ENCODE results near the gene WFDC10B. TPM values are rescaled to one million over a fixed set of nuclear protein-coding genes. Genes with fewer than 3 reads are reported as not detected.
"Not testable (repeated sequence)": the region's sequence is repeated elsewhere in the genome, so short reads cannot be mapped to it uniquely, and the experiment has no call there.

WFDC10B gene
- total RNA-seq, 1 experiment from 2014 or later, result not detected

GRCh38 chr20:45670139-45670538, 34.7 kb downstream of the WFDC10B start, which contains the start of gene WFDC11:
WFDC11 (minus strand) TSS chr20:45670239; CDS start chr20:45650600, 19,639 bp downstream.
- no peaks in the 10 kb centered on the region for H3K23me2 ChIP-seq (ENCODE audit: insufficient read length, low read depth, low read length, poor library complexity, severe bottlenecking)
- peaks cover 0 to 2% of the 10 kb centered on the region in 2 experiments; a peak in 1 of 4 replicates for H3K4me1 Mint-ChIP-seq
- peaks cover 3% of the 10 kb centered on the region; the same call in 1 of the 2 replicates for H3K4me1 ChIP-seq (ENCODE audit: insufficient read depth, low read length)
- no peak within 1 kb of the TSS for H2BK15ac ChIP-seq (ENCODE audit: low read depth, low read length)
- WGBS (ENCODE audit: extremely low coverage, insufficient read length, low lambda C conversion rate), result no CpG with 5 or more reads among the region's 1 CpG
- H4K8ac ChIP-seq (replicated peaks; ENCODE audit: insufficient read length, low read depth, low read length), result no peak within 1 kb of the TSS
- H3K27ac Mint-ChIP-seq, result no peak within 1 kb of the TSS
- no peak within 1 kb of the TSS for H3K14ac ChIP-seq (ENCODE audit: insufficient read depth, low read length)
- H3K9me3 ChIP-seq (ENCODE audit: control insufficient read depth, low read depth, low read length), result no peaks in the 10 kb centered on the region
- H3K4ac ChIP-seq (ENCODE audit: low read depth, low read length), result no peak within 1 kb of the TSS
- H4K20me1 ChIP-seq (ENCODE audit: control insufficient read depth, insufficient read depth, insufficient read length), result no peaks in the 10 kb centered on the region
- H3K27me3 Mint-ChIP-seq (ENCODE audit: low read depth), result no peaks in the 10 kb centered on the region; the same call in none of the 2 replicates
- no peak within 1 kb of the TSS for H3K4me3 Mint-ChIP-seq
- H3K4me2 ChIP-seq (ENCODE audit: insufficient read depth, insufficient read length, low read length), result no peak within 1 kb of the TSS
- H4K5ac ChIP-seq (ENCODE audit: insufficient read length, low read depth, low read length), result no peak within 1 kb of the TSS
- no peak within 1 kb of the TSS for H2BK20ac ChIP-seq (ENCODE audit: low read depth, low read length, poor library complexity, severe bottlenecking)
- H2AK5ac ChIP-seq (ENCODE audit: insufficient read length, low read length), result no peak within 1 kb of the TSS
- peaks cover 3 to 5% of the 10 kb centered on the region in 2 experiments; a peak in 4 of 5 replicates for H3K9me3 Mint-ChIP-seq
- no peak within 1 kb of the TSS for H3K56ac ChIP-seq (ENCODE audit: insufficient read length, low read depth, low read length)
- H2AFZ ChIP-seq (ENCODE audit: low read length), result no peak within 1 kb of the TSS
- no peak within 1 kb of the TSS for H3K27ac ChIP-seq (ENCODE audit: insufficient read length, low read depth, low read length)
- H3K79me2 ChIP-seq (ENCODE audit: insufficient read depth, low read length), result no peaks in the 10 kb centered on the region
- H3K79me1 ChIP-seq (ENCODE audit: insufficient read depth, low read depth, low read length, poor library complexity, severe bottlenecking), result no peaks in the 10 kb centered on the region
- TF ChIP-seq CTCF (conservative IDR thresholded peaks at IDR 0.05), result no peak
- H4K91ac ChIP-seq (ENCODE audit: insufficient read length, low read depth, low read length), result no peak within 1 kb of the TSS
- peaks cover 0 to 3% (median 0%) of the 10 kb centered on the region in 3 experiments; a peak in 2 of 7 replicates for H3K36me3 Mint-ChIP-seq (ENCODE audit: insufficient read depth in 1 of 3, low read depth in 3 of 3)
- H3K23ac ChIP-seq (ENCODE audit: insufficient read length, low read depth, low read length), result no peak within 1 kb of the TSS
- DNase-seq, result no peak
- H3K27me3 ChIP-seq (ENCODE audit: insufficient read depth, low read length), result no peaks in the 10 kb centered on the region
- no peak within 1 kb of the TSS for H2BK12ac ChIP-seq (ENCODE audit: insufficient read length, low read depth, low read length)
- H3K18ac ChIP-seq (ENCODE audit: insufficient read length, low read depth, low read length), result no peak within 1 kb of the TSS
- no peak within 1 kb of the TSS for H2BK120ac ChIP-seq (ENCODE audit: low read depth, low read length, poor library complexity, severe bottlenecking)
- no peak within 1 kb of the TSS for H3K9ac ChIP-seq (ENCODE audit: extremely low read depth, insufficient read length, low read length)
- H3T11ph ChIP-seq (ENCODE audit: low read length), result no peak within 1 kb of the TSS
- H2BK5ac ChIP-seq (ENCODE audit: insufficient read length, low read length), result no peak within 1 kb of the TSS

GRCh38 chr20:45657038-45657437, 47.8 kb downstream of the WFDC10B start:
- H3K27me3 Mint-ChIP-seq (ENCODE audit: low read depth); H3K23ac ChIP-seq (ENCODE audit: insufficient read length, low read depth, low read length); H3K79me1 ChIP-seq (ENCODE audit: insufficient read depth, low read depth, low read length, poor library complexity, severe bottlenecking); H3K4ac ChIP-seq (ENCODE audit: low read depth, low read length); H3K4me2 ChIP-seq (ENCODE audit: insufficient read depth, insufficient read length, low read length); H3K9ac ChIP-seq (ENCODE audit: extremely low read depth, insufficient read length, low read length); H4K5ac ChIP-seq (ENCODE audit: insufficient read length, low read depth, low read length); H2BK12ac ChIP-seq (ENCODE audit: insufficient read length, low read depth, low read length); H4K20me1 ChIP-seq (ENCODE audit: control insufficient read depth, insufficient read depth, insufficient read length); H3K27me3 ChIP-seq (ENCODE audit: insufficient read depth, low read length); H3K18ac ChIP-seq (ENCODE audit: insufficient read length, low read depth, low read length); H3K56ac ChIP-seq (ENCODE audit: insufficient read length, low read depth, low read length); H3K4me3 Mint-ChIP-seq; H2BK15ac ChIP-seq (ENCODE audit: low read depth, low read length); H3K9me3 ChIP-seq (ENCODE audit: control insufficient read depth, low read depth, low read length); H2BK5ac ChIP-seq (ENCODE audit: insufficient read length, low read length); DNase-seq; H2AK5ac ChIP-seq (ENCODE audit: insufficient read length, low read length); H3K27ac ChIP-seq (ENCODE audit: insufficient read length, low read depth, low read length); H3K36me3 Mint-ChIP-seq (ENCODE audit: insufficient read depth in 1 of 3, low read depth in 3 of 3); H2BK120ac ChIP-seq (ENCODE audit: low read depth, low read length, poor library complexity, severe bottlenecking); H3K27ac Mint-ChIP-seq; H3K4me1 ChIP-seq (ENCODE audit: insufficient read depth, low read length); H4K91ac ChIP-seq (ENCODE audit: insufficient read length, low read depth, low read length); H3K14ac ChIP-seq (ENCODE audit: insufficient read depth, low read length); H2BK20ac ChIP-seq (ENCODE audit: low read depth, low read length, poor library complexity, severe bottlenecking); H4K8ac ChIP-seq (replicated peaks; ENCODE audit: insufficient read length, low read depth, low read length); H2AFZ ChIP-seq (ENCODE audit: low read length); H3K79me2 ChIP-seq (ENCODE audit: insufficient read depth, low read length); H3K4me1 Mint-ChIP-seq; H3K23me2 ChIP-seq (ENCODE audit: insufficient read length, low read depth, low read length, poor library complexity, severe bottlenecking); H3T11ph ChIP-seq (ENCODE audit: low read length): not testable (repeated sequence)
- peaks cover 6 to 14% of the 10 kb centered on the region in 2 experiments; a peak in 3 of 5 replicates for H3K9me3 Mint-ChIP-seq
- WGBS (ENCODE audit: extremely low coverage, insufficient read length, low lambda C conversion rate), result no CpG with 5 or more reads among the region's 3 CpGs
